Measurements from ENCODE around the gene EMSY. TPM values are rescaled to one million over a fixed set of nuclear protein-coding genes. Genes with fewer than 3 reads are reported as not detected.

The EMSY gene
- total and polyA plus RNA-seq, 7 donors: 7.4 to 51.8 (median 20.8) TPM

DNA sequence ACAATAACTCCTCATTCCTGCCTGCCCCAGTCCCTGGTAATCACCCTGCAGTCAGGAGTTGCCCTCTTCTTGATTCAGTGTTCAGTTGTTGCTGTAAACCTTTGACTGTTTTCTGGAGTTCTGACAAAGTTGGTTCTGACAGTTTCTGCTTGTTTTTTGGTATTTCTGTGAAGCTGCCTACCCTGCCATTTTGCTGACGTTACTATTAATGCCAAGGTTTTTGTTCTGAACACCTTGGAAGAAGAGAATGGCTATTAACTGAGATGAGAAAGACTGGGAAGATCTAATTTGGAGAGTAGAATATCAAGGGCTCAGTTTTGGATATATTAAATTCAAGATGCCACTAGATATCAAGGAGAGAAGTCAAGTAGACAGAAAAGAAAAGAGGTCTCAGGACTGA, 113.7 kb downstream of the EMSY start:
- Histone ChIP-seq H3K36me3 (no peaks in the 10 kb centered on the region), H3K27ac (no peak overlapping the region), H3K4me3 (no peak overlapping the region), H3K27me3 (no peaks in the 10 kb centered on the region), H3K4me1 (peaks cover 0 to 6% (median 0%) of the 10 kb centered on the region in 4 donors), H3K9me3 (no peaks in the 10 kb centered on the region)
- WGBS, 2 donors: 60 to 92% methylated on average over 1 of the region's 1 CpG
- no peak for DNase-seq
- no peak for TF ChIP-seq CTCF (IDR thresholded peaks at IDR 0.05)
- no peak for TF ChIP-seq POLR2AphosphoS5 (IDR thresholded peaks at IDR 0.05)
- intact Hi-C loops (cut with DNase I): no loop called here

DNA sequence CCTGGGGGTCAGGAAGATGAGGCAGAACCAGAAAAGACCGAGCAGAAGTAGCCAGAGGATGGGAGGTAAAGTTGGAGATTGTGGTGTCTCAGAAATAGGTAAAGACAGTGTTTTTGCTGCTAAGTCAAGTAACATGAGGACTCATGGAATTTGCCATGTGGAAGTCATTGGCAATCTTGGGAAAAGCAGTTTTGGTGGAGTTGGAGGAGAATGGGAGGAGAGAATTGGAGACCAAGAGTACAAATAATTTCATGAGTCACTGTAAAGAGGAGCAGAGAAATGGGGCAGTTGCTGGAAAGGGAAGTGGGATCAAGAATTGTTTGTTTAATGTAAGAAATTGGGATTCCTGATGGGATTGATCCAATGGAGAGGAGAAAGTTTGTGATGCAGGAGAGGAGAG, 114.1 kb downstream of the EMSY start:
- 93 to 95% methylated on average over 1 of the region's 1 CpG for WGBS, 2 donors
- H3K9me3 ChIP-seq: no peaks in the 10 kb centered on the region
- intact Hi-C loops (cut with DNase I): no loop called here
- TF ChIP-seq POLR2A (IDR thresholded peaks at IDR 0.05): no peak
- TF ChIP-seq POLR2AphosphoS5 (IDR thresholded peaks at IDR 0.05): no peak
- no peak for TF ChIP-seq CTCF (IDR thresholded peaks at IDR 0.05)
- TF ChIP-seq EP300 (IDR thresholded peaks at IDR 0.05): no peak
- no peak overlapping the region for H3K4me3 ChIP-seq
- H3K36me3 ChIP-seq: no peaks in the 10 kb centered on the region
- no peak for DNase-seq
- no peaks in the 10 kb centered on the region for H3K27me3 ChIP-seq
- no peak overlapping the region for H3K27ac ChIP-seq
- H3K4me1 ChIP-seq: peaks cover 0 to 2% (median 0%) of the 10 kb centered on the region in 4 donors

- Histone ChIP-seq H3K4me1 (no peaks in the 10 kb centered on the region), H3K27me3 (no peaks in the 10 kb centered on the region), H3K4me3 (no peak overlapping the region), H3K36me3 (no peaks in the 10 kb centered on the region), H3K27ac (no peak overlapping the region), H3K9me3 (no peaks in the 10 kb centered on the region)
- DNase-seq: no peak
- 93 to 94% methylated on average over 1 of the region's 1 CpG for WGBS, 2 donors
- TF ChIP-seq CTCF (IDR thresholded peaks at IDR 0.05): no peak
- TF ChIP-seq POLR2AphosphoS5 (IDR thresholded peaks at IDR 0.05): no peak
- no peak for TF ChIP-seq EP300 (IDR thresholded peaks at IDR 0.05)
- no peak for TF ChIP-seq POLR2A (IDR thresholded peaks at IDR 0.05)
- intact Hi-C loops (cut with DNase I): no loop called here
Measured at GRCh38 chr11:76559346-76559745, 114.5 kb downstream of the EMSY start.

DNA sequence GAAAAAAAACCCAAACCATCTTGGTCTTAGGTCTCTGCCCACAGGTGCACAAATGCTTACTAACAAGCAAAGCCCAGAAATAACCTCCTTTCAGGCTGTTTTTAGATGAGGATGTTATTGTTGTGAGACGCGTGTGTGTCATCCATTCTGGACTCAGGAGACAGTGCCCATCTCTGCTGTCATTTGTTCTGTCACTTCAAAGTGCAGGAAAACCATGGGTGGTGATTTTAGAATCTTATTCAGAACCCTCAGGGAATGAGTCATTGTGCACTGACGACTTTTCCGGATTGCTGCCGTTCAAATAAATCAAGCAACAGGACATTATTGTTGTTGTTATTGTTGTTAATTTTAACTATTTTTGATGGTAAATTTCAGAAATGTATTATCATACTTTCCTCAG, 115.4 kb downstream of the EMSY start:
- no peak overlapping the region for H3K27ac ChIP-seq
- H3K9me3 ChIP-seq: no peaks in the 10 kb centered on the region
- no peaks in the 10 kb centered on the region for H3K27me3 ChIP-seq
- intact Hi-C loops (cut with DNase I): no loop called here
- TF ChIP-seq EP300 (IDR thresholded peaks at IDR 0.05) (no peak), CTCF (IDR thresholded peaks at IDR 0.05) (no peak), POLR2AphosphoS5 (IDR thresholded peaks at IDR 0.05) (no peak), POLR2A (IDR thresholded peaks at IDR 0.05) (no peak)
- H3K4me1 ChIP-seq: no peaks in the 10 kb centered on the region
- no peaks in the 10 kb centered on the region for H3K36me3 ChIP-seq
- no peak for DNase-seq
- 73 to 83% methylated on average over 5 of the region's 5 CpGs for WGBS, 2 donors
- H3K4me3 ChIP-seq: no peak overlapping the region

- no peak for DNase-seq
- Histone ChIP-seq H3K9me3 (no peaks in the 10 kb centered on the region), H3K4me1 (no peaks in the 10 kb centered on the region), H3K36me3 (no peaks in the 10 kb centered on the region), H3K4me3 (no peak overlapping the region), H3K27ac (no peak overlapping the region), H3K27me3 (no peaks in the 10 kb centered on the region)
- TF ChIP-seq EP300 (IDR thresholded peaks at IDR 0.05) (no peak), POLR2A (IDR thresholded peaks at IDR 0.05) (no peak), POLR2AphosphoS5 (IDR thresholded peaks at IDR 0.05) (no peak), CTCF (IDR thresholded peaks at IDR 0.05) (no peak)
- intact Hi-C loops (cut with DNase I): no loop called here
- 76 to 79% methylated on average over 8 of the region's 8 CpGs for WGBS, 2 donors
Measured at GRCh38 chr11:76561245-76561644, 116.4 kb downstream of the EMSY start.

Measured in sigmoid colon (tissue), 7 donors.